ENCODE results near the gene GALNT2. TPM values are rescaled to one million over a fixed set of nuclear protein-coding genes. Genes with fewer than 3 reads are reported as not detected.

The GALNT2 gene
- total RNA-seq, 1 experiment from 2014 or later, result 152 TPM

- intact Hi-C loops (cut with micrococcal nuclease; ENCODE audit: unreplicated experiment), result no loop called here
- no TSS peak for BruUV-seq (replicated peaks)
- DNase-seq (ENCODE audit: low read depth, low spot score) (no peak), ATAC-seq (no peak)
- in situ Hi-C loops (cut with HindIII; ENCODE audit: low pct_unique_long_range_greater_than_20kb, low sequenced_read_pairs), result no loop called here
- H3K36me3 ChIP-seq (ENCODE audit: control insufficient read depth, insufficient read depth, low read length), result no peaks in the 10 kb centered on the region
- ChIA-PET CTCF (interaction anchor here (0.6 to 1.1 kb wide), 2 partner anchors 43 to 90 kb away, joined by 3 read pairs; no protein-coding TSS in a partner anchor), POLR2A (interaction anchor here (0.6 kb wide), 1 partner anchor 1107 kb away, joined by 3 read pairs; no protein-coding TSS in a partner anchor)
- no peaks in the 10 kb centered on the region for H3K4me1 ChIP-seq (ENCODE audit: control insufficient read depth, insufficient read depth, low read length)
- no peak for TF ChIP-seq POLR2AphosphoS5 (IDR thresholded peaks at IDR 0.05; ENCODE audit: low read depth, low read length)
- TF ChIP-seq, protein P1, sequence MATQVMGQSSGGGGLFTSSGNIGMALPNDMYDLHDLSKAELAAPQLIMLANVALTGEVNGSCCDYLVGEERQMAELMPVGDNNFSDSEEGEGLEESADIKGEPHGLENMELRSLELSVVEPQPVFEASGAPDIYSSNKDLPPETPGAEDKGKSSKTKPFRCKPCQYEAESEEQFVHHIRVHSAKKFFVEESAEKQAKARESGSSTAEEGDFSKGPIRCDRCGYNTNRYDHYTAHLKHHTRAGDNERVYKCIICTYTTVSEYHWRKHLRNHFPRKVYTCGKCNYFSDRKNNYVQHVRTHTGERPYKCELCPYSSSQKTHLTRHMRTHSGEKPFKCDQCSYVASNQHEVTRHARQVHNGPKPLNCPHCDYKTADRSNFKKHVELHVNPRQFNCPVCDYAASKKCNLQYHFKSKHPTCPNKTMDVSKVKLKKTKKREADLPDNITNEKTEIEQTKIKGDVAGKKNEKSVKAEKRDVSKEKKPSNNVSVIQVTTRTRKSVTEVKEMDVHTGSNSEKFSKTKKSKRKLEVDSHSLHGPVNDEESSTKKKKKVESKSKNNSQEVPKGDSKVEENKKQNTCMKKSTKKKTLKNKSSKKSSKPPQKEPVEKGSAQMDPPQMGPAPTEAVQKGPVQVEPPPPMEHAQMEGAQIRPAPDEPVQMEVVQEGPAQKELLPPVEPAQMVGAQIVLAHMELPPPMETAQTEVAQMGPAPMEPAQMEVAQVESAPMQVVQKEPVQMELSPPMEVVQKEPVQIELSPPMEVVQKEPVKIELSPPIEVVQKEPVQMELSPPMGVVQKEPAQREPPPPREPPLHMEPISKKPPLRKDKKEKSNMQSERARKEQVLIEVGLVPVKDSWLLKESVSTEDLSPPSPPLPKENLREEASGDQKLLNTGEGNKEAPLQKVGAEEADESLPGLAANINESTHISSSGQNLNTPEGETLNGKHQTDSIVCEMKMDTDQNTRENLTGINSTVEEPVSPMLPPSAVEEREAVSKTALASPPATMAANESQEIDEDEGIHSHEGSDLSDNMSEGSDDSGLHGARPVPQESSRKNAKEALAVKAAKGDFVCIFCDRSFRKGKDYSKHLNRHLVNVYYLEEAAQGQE (IDR thresholded peaks at IDR 0.05; ENCODE audit: insufficient read depth in 1 of 2, low read depth in 2 of 2, low read length in 1 of 2), result no peak
- H3K27me3 ChIP-seq (ENCODE audit: control insufficient read depth, insufficient read depth, low read length), result no peaks in the 10 kb centered on the region
- H3K27ac ChIP-seq (ENCODE audit: low read length), result no peak overlapping the region
- H3K9me3 ChIP-seq (ENCODE audit: control insufficient read depth, insufficient read depth, low read depth, low read length), result no peaks in the 10 kb centered on the region
- H3K4me3 ChIP-seq (ENCODE audit: low read depth in 2 of 2, low read length in 2 of 2), result no peak overlapping the region
These were observed 36.8 kb upstream of the GALNT2 start for GRCh38 chr1:230030122-230030821.

GRCh38 chr1:230031131-230031530 is 35.9 kb upstream of the GALNT2 start:
- ChIA-PET POLR2A (interaction anchor here (0.6 kb wide), 1 partner anchor 1108 kb away, joined by 3 read pairs; no protein-coding TSS in a partner anchor), CTCF (interaction anchor here (0.6 to 1.1 kb wide), 2 partner anchors 89 to 191 kb away, joined by 3 to 6 read pairs; no protein-coding TSS in a partner anchor)
- Histone ChIP-seq H3K36me3 (ENCODE audit: control insufficient read depth, insufficient read depth, low read length) (no peaks in the 10 kb centered on the region), H3K27me3 (ENCODE audit: control insufficient read depth, insufficient read depth, low read length) (no peaks in the 10 kb centered on the region), H3K27ac (ENCODE audit: low read length) (no peak overlapping the region), H3K4me3 (ENCODE audit: low read depth in 2 of 2, low read length in 2 of 2) (no peak overlapping the region), H3K4me1 (ENCODE audit: control insufficient read depth, insufficient read depth, low read length) (no peaks in the 10 kb centered on the region), H3K9me3 (ENCODE audit: control insufficient read depth, insufficient read depth, low read depth, low read length) (no peaks in the 10 kb centered on the region)
- TF ChIP-seq TCF7L2 (IDR thresholded peaks at IDR 0.05; ENCODE audit: low read depth, low read length) (no peak), SIN3A (IDR thresholded peaks at IDR 0.05; ENCODE audit: borderline replicate concordance, insufficient read depth, low read depth, low read length) (no peak), CTCF (IDR thresholded peaks at IDR 0.05) (no peak), POLR2AphosphoS5 (IDR thresholded peaks at IDR 0.05; ENCODE audit: low read depth, low read length) (no peak)
- TF ChIP-seq, protein P1 (IDR thresholded peaks at IDR 0.05; ENCODE audit: insufficient read depth in 1 of 2, low read depth in 2 of 2, low read length in 1 of 2), result no peak
- DNase-seq (ENCODE audit: low read depth, low spot score) (peak; percentile 7), ATAC-seq (no peak)
- no TSS peak for BruUV-seq (replicated peaks)
- in situ Hi-C loops (cut with HindIII; ENCODE audit: low pct_unique_long_range_greater_than_20kb, low sequenced_read_pairs) (no loop called here), intact Hi-C loops (cut with micrococcal nuclease; ENCODE audit: unreplicated experiment) (no loop called here)
